Calu3 (cell line): ENCODE measurements around the gene THY1. TPM values are rescaled to one million over a fixed set of nuclear protein-coding genes. Genes with fewer than 3 reads are reported as not detected.

Experiments
- BruUV-seq: library from RNA; stranded (reverse); fragments of 400-500 nt; replicated peaks from 2 replicates; lab custom pipeline; 2021; lab: Mats Ljungman, UMichigan
- CTCF ChIA-PET: fragments of 300-600 bp; sonication (Branson Sonifier 250); formaldehyde crosslinking; loops from one replicate; lab custom pipeline; 2022; ENCODE audit warnings: antibody characterized with exemption; lab: Charles Lee
- DNase-seq: peaks from one replicate; pipeline ENCODE4 v3.0.0; 2022
- H3K27ac Mint-ChIP-seq: one replicate; pipeline ENCODE4 v1.8.0; 2022; ENCODE audit warnings: mixed read lengths; ENCODE audit not compliant: unreplicated experiment
- H3K27me3 Mint-ChIP-seq: one replicate; pipeline ENCODE4 v1.8.0; 2022; ENCODE audit warnings: mixed read lengths; ENCODE audit not compliant: unreplicated experiment
- H3K36me3 Mint-ChIP-seq: one replicate; pipeline ENCODE4 v1.8.0; 2022; ENCODE audit warnings: mild to moderate bottlenecking, moderate library complexity, mixed read lengths; ENCODE audit not compliant: insufficient read depth, unreplicated experiment
- H3K4me1 Mint-ChIP-seq: one replicate; pipeline ENCODE4 v1.8.0; 2022; ENCODE audit warnings: mild to moderate bottlenecking, low read depth, mixed read lengths; ENCODE audit not compliant: unreplicated experiment
- H3K4me3 Mint-ChIP-seq: one replicate; pipeline ENCODE4 v1.8.0; 2022; ENCODE audit warnings: mild to moderate bottlenecking, low read depth, moderate library complexity, mixed read lengths; ENCODE audit not compliant: unreplicated experiment
- H3K9me3 Mint-ChIP-seq: one replicate; pipeline ENCODE4 v1.8.0; 2022; ENCODE audit warnings: low read depth, mixed read lengths; ENCODE audit not compliant: unreplicated experiment
- intact Hi-C: fragments of 100-400 bp; cut with micrococcal nuclease; formaldehyde crosslinking; loops from one replicate; pipeline ENCODE4 v1.10.0; 2022; ENCODE audit not compliant: unreplicated experiment
- total RNA-seq: library from RNA; stranded (reverse); gene quantifications from 2 replicates; pipeline ENCODE4 v1.2.3, GENCODE V29; 2022
- TF ChIP-seq, protein P1 (sequence below): fragments of 200-600 bp; IDR thresholded peaks from one replicate; pipeline ENCODE4 v1.8.0; 2022; ENCODE audit warnings: antibody characterized with exemption; ENCODE audit not compliant: unreplicated experiment

Gene THY1
- total RNA-seq, 1 experiment from 2014 or later, result not detected

DNA sequence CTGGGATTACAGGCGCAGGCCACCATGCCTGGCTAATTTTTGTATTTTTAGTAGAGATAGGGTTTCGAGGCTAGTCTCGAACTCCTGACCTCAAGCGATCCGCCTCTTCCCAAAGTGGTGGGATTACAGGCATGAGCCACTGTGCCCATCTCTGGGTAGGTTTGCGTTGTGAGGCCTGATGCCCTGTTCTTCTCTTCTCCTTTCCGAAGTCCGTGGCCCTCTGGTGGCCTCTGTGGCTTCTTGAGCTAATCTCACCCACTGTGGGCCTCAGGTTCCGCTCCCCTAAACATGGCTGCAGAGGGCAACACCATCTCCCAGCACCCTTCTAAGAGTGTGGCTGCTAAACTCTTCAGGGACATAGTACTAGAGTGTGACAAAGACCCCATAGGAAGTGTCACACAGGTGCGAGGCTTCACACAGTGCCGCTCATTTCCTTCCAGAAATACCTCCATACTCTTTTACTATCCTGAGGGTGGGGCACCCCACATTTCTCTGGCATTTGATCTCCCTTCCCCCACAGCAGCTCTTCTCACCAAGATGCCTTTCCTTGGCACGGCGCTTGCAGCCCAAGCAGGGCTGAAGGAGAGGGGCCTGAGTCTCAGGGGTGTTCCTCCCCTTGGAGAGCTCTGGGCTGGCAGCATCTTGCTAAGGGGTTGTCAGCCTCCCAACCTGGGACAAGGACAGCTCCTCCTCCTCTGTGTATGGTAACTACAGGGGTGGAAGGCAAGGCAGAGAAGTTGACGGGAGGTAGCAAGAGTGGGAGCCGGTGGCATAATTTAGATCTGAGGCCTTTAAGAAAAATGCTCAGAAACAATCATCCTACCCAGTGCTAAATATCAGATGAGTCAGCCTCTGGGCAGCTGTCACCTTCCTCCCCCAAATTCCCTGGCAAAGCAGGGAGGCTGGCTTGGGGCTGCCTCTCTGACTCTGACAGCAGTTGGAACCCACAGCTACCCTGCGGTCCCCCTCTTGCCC lies 6.1 kb downstream of the THY1 start:
- Mint-ChIP-seq H3K4me1 (no peaks in the 10 kb centered on the region), H3K27ac (no peak overlapping the region), H3K27me3 (peaks cover 25% of the 10 kb centered on the region), H3K36me3 (no peaks in the 10 kb centered on the region), H3K4me3 (no peak overlapping the region), H3K9me3 (no peaks in the 10 kb centered on the region)
- intact Hi-C loops, result no loop called here
- TF ChIP-seq, protein P1, sequence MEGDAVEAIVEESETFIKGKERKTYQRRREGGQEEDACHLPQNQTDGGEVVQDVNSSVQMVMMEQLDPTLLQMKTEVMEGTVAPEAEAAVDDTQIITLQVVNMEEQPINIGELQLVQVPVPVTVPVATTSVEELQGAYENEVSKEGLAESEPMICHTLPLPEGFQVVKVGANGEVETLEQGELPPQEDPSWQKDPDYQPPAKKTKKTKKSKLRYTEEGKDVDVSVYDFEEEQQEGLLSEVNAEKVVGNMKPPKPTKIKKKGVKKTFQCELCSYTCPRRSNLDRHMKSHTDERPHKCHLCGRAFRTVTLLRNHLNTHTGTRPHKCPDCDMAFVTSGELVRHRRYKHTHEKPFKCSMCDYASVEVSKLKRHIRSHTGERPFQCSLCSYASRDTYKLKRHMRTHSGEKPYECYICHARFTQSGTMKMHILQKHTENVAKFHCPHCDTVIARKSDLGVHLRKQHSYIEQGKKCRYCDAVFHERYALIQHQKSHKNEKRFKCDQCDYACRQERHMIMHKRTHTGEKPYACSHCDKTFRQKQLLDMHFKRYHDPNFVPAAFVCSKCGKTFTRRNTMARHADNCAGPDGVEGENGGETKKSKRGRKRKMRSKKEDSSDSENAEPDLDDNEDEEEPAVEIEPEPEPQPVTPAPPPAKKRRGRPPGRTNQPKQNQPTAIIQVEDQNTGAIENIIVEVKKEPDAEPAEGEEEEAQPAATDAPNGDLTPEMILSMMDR, result no peak
- CTCF ChIA-PET, result interaction anchor here (0.5 kb wide), 1 partner anchor 138 kb away, joined by 4 read pairs; no protein-coding TSS in a partner anchor
- BruUV-seq, result no TSS peak
- DNase-seq, result no peak

DNA sequence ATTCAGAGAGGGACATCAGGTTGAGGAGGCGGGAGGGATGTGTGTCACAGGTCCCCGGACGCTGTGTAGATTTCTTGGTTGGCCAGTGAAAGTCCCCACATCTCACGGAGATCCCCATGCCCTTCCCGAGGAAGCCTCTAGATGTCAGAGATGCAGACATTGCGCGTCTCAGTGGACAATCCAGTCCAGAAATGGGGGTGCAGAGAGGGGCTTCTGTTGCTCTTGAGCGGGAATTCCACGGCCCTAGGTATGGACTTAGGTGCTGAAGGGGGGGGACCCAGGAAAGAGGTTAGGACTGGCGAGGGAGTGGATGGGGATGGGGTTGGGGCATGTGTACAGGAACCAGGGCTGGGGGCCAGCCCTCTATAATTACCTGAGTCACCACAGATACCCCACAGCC lies 7.0 kb downstream of the THY1 start:
- Mint-ChIP-seq H3K4me3 (no peak overlapping the region), H3K27me3 (peaks cover 20% of the 10 kb centered on the region), H3K9me3 (no peaks in the 10 kb centered on the region), H3K4me1 (no peaks in the 10 kb centered on the region), H3K36me3 (no peaks in the 10 kb centered on the region), H3K27ac (no peak overlapping the region)
- intact Hi-C loops, result no loop called here
- TF ChIP-seq, protein P1, result no peak
- CTCF ChIA-PET, result no interaction called here
- BruUV-seq, result no TSS peak
- no peak for DNase-seq

DNA sequence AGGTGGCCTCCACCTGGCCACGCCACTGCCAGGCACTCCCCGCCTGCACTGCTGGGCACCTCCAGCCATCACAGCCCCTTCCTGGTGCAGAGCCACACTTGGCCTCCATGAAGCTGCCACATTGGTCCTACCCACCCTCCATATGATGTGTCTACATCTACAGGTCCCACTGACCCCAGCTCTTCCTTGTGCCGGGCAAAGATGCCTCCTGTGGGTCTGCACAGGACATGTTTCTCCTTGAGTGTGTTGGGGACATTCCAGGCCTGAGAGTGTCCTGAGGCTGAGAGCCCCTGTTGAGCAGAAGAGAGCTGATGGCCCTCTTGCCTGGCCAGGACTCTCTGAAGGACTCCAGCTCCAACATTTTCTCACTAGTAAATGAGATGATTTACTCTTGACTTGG lies 7.5 kb downstream of the THY1 start:
- intact Hi-C loops, result no loop called here
- H3K27ac Mint-ChIP-seq, result no peak overlapping the region

DNA sequence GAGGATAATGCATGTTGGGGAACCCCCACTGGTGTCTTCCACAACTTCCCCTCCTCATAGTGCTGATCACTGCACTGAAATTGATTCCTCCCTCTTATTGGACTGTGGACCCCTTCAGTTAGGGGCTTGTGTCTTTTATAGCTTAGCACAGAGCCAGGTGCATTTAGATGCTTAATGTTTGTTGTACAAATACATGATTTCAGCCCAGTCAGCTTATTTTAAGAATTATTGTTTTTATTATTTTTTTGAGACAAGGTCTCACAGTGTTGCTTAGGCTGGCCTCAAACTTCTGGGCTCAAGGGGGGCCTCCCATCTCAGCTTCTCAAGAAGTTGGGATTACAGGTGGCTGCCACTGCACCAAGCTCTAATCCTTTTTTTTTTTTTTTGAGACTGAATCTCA lies 8.2 kb downstream of the THY1 start:
- H3K9me3 Mint-ChIP-seq, result no peaks in the 10 kb centered on the region
- no peaks in the 10 kb centered on the region for H3K4me1 Mint-ChIP-seq
- CTCF ChIA-PET, result interaction anchor here (0.6 kb wide), 1 partner anchor 17 kb away, joined by 3 read pairs; no protein-coding TSS in a partner anchor
- no peaks in the 10 kb centered on the region for H3K36me3 Mint-ChIP-seq
- no peak overlapping the region for H3K4me3 Mint-ChIP-seq
- H3K27ac Mint-ChIP-seq, result no peak overlapping the region
- no TSS peak for BruUV-seq
- TF ChIP-seq, protein P1, result no peak
- intact Hi-C loops, result no loop called here
- DNase-seq, result no peak
- peaks cover 10% of the 10 kb centered on the region for H3K27me3 Mint-ChIP-seq

More for the DNA sequence above, 7.5 kb downstream of the THY1 start:
- CTCF ChIA-PET, result interaction anchor here (0.6 kb wide), 1 partner anchor 17 kb away, joined by 3 read pairs; no protein-coding TSS in a partner anchor
- Mint-ChIP-seq H3K9me3 (no peaks in the 10 kb centered on the region), H3K4me3 (no peak overlapping the region), H3K36me3 (no peaks in the 10 kb centered on the region), H3K4me1 (no peaks in the 10 kb centered on the region), H3K27me3 (peaks cover 17% of the 10 kb centered on the region)
- no TSS peak for BruUV-seq
- no peak for DNase-seq
- TF ChIP-seq, protein P1, result no peak
